Tongue (tissue), 2 donors: ENCODE results near the gene IFT81. TPM values are rescaled to one million over a fixed set of nuclear protein-coding genes. Genes with fewer than 3 reads are reported as not detected.
A peak's percentile ranks its signal among the peaks of the same experiment; 100 is the strongest.
"Not testable (repeated sequence)": the region's sequence is repeated elsewhere in the genome, so short reads cannot be mapped to it uniquely, and the experiment has no call there.

Experiments
- DNase-seq: peaks from one replicate; pipeline ENCODE4 v3.0.0-alpha.2; 2015
- total RNA-seq: library from RNA; depleted of rRNA; stranded (reverse); fragments of >200 nt; gene quantifications from one replicate; pipeline ENCODE4 v1.2.3, GENCODE V29; 2014

The IFT81 gene
- total RNA-seq, 1 donor from 2014 or later = 32.0 TPM

- DNase-seq = peak; percentile 71
Measured at GRCh38 chr12:110247340-110248095, 123.4 kb downstream of the IFT81 start.

GRCh38 chr12:110248096-110248447 is 123.9 kb downstream of the IFT81 start:
- DNase-seq = no peak

- peak; percentile 94 for DNase-seq
Measured at GRCh38 chr12:110249105-110249504, 124.9 kb downstream of the IFT81 start.

DNA sequence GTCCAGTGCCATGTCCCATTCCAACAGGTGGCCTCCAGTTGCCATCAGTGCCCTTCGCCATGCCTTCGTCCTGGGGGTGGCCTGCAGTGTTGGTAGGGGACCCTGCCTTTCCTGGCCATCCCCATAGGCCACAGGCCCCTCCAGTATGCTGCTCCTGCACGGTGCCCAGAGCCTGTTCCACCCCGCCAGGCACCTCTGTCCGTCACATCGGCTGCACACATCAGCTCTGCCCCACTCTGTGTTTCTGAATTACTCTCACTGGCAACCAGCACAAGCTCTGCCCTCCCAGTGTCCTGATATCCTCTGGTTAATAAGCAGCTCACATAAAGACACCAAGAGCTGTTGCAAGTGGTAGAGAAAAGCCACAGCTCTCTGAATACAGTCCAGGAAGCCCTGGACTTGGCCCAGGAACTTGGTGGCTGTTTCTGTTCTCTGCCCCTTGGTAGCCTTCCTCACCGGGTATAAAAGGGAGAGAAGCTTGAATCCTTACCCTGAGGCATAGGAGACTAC is 125.6 kb downstream of the IFT81 start:
- DNase-seq = peak; percentile 48

- DNase-seq = no peak
Measured at GRCh38 chr12:110251381-110251780, 127.2 kb downstream of the IFT81 start.

DNA sequence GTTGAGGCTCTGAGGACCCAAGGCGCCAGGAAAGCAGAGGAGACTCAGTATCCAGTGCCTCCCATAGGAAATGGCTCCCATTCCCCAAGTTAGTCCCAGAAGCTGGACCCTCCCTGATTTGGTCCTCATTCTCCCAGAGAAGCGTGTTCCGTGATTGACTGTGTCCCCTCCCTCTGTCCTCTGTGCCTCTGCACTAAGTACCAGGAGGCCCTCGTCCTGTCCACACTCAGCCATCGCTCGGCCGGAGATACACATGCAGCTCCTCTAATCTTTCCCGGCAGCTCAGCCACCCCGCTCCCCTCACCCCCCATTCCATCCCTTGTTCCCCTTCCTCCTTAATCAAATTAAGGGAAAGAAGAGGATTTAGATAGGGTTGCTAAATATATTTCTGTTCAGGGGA is 128.6 kb downstream of the IFT81 start:
- no peak for DNase-seq

- peak; percentile 27 for DNase-seq
Measured at GRCh38 chr12:110253176-110253575, 129.0 kb downstream of the IFT81 start.

DNA sequence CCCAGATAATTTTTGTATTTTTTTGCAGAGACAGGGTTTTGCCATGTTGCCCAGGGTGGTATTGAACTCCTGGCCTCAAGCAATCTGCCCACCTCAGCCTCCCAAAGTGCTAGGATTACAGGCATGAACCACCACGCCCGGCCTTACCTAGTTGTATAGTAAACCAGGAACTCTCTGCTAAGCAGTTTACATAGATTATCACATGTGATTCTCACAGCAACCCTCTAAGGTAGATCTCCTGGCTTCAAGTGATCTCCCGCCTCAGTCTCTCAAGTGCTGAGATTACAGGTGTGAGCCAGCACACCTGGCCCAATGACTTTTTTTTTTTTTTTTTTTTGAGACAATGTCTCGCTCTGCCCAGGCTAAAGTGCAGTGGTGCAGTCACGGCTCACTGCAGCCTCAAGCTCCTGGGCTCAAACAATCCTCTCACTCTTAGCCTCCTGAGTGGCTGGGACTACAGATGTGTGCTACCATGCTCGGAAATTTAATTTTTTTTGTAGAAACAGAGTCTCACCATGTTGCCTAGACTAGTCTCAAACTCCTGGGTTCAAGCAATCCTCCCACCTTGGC is 130.9 kb downstream of the IFT81 start:
- DNase-seq = no peak

DNA sequence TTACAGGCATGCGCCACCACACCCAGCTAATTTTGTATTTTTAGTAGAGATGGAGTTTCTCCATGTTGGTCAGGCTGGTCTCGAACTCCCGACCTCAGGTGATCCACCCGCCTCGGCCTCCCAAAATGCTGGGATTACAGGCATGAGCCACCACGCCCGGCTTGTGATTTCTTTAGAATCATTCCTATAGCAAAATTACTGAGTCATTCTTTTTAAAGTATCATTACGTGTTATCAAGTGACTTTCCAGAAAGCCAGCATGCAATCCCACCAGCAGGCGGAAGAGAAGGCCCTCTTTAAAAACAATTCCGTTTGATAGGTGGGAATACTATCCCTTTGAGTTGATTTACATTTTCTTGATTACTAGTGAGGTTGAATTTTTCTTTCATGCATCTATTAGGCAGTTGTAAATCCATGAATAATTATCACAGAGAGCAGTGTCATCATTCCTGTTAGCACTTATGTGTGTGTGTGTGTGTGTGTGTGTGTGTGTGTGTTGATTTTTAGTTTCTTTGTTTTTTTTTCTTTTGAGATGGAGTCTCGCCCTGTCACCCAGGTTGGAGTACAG is 131.8 kb downstream of the IFT81 start:
- DNase-seq = not testable (repeated sequence)

- DNase-seq = no peak
Measured at GRCh38 chr12:110256780-110257431, 132.7 kb downstream of the IFT81 start.

- DNase-seq = no peak
Measured at GRCh38 chr12:110258466-110258865, 134.3 kb downstream of the IFT81 start.

GRCh38 chr12:110262442-110263388 is 138.6 kb downstream of the IFT81 start:
- DNase-seq = peak; percentile 51

- no peak for DNase-seq
Measured at GRCh38 chr12:110266381-110266960, 142.3 kb downstream of the IFT81 start.

DNA sequence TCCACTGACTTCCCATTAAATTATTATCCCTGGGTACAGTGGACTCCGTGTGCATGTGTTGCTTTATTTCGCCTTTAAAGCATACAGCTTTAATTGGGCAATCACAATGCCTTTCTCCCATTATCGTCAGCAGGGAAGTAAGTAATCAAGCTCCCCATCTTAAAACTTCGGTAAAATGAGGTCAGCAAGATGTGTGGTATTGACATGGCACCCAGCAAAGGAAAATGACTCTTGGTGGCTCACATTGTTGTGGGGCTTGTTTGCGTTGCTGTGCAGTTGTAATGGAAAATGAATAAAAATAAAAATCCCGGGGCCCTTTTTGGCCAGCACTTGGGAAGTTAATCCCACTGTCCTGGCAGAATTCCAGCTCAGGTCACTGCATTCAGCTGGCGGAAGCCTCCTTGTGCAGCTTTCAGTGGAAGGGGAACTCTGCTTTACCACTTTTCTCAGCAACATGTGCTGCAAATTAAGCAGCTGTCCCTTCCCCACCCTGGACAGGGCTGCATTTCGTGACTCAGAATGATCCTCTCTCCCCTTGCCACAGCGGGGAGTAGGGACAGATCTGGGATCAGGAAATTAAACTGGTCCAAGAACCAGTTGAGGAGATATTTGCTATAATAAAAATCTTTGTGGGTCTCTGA is 142.9 kb downstream of the IFT81 start:
- peak; percentile 96 for DNase-seq

Other genes starting within 250 kb of the IFT81 start
- gene GLTP, start 243.8 kb upstream of the IFT81 start, total RNA-seq = 40.1 TPM
- gene TCHP, start 224.1 kb upstream of the IFT81 start, total RNA-seq = 9.7 TPM
- gene GIT2, start 128.0 kb upstream of the IFT81 start, total RNA-seq = 57.6 TPM
- gene ANKRD13A, start 124.9 kb upstream of the IFT81 start, total RNA-seq = 46.5 TPM
- gene C12orf76, start 75.8 kb upstream of the IFT81 start, total RNA-seq = 20.9 TPM
- gene ATP2A2, start 156.9 kb downstream of the IFT81 start, total RNA-seq = 530 TPM